Natural killer cell (primary cell): Measurements from ENCODE around the gene RNU6-8. TPM values are rescaled to one million over a fixed set of nuclear protein-coding genes. Genes with fewer than 3 reads are reported as not detected.

Experiments
- ATAC-seq, 3 donors: fragments of 150-1000 bp in 2 of 3; fragments of 200-7000 bp in 1 of 3; cut with Tn5 transposase; 1 replicate in 1 of 3; 2 replicates in 2 of 3; pipeline ENCODE4 v1.10.0; 2021; ENCODE audit warnings: mild to moderate bottlenecking in 2 of 3, moderate library complexity in 2 of 3
- DNase-seq, 2 donors: peaks; one replicate each; pipeline versions ENCODE4 v3.0.0 to v3.0.0-alpha.2; 2013 to 2021; ENCODE audit warnings: mixed read lengths in 1 of 2
- H3K27ac ChIP-seq: one replicate; pipeline ENCODE4 v1.5.1; 2013; ENCODE audit warnings: mild to moderate bottlenecking, low read length
- H3K27me3 ChIP-seq: one replicate; pipeline ENCODE4 v1.6.1; 2013; ENCODE audit warnings: low read length; ENCODE audit not compliant: control insufficient read depth, insufficient read depth
- H3K36me3 ChIP-seq: one replicate; pipeline ENCODE4 v1.6.1; 2013; ENCODE audit warnings: low read length; ENCODE audit not compliant: control insufficient read depth, insufficient read depth
- H3K4me1 ChIP-seq: one replicate; pipeline ENCODE4 v1.6.1; 2013; ENCODE audit warnings: low read length; ENCODE audit not compliant: control insufficient read depth, insufficient read depth
- H3K4me3 ChIP-seq: one replicate; pipeline ENCODE4 v1.5.1; 2013; ENCODE audit warnings: low read length
- H3K9me3 ChIP-seq: one replicate; pipeline ENCODE4 v1.6.1; 2013; ENCODE audit warnings: low read length; ENCODE audit not compliant: control insufficient read depth, insufficient read depth
- H3K27ac Mint-ChIP-seq, 2 donors: one replicate each; pipeline ENCODE4 v1.8.0; 2022; ENCODE audit warnings: mild to moderate bottlenecking in 2 of 2, mixed read lengths in 2 of 2, moderate library complexity in 1 of 2
- H3K27me3 Mint-ChIP-seq, 2 donors: one replicate each; pipeline ENCODE4 v1.8.0; 2022; ENCODE audit warnings: low read depth in 2 of 2, mixed read lengths in 2 of 2
- H3K36me3 Mint-ChIP-seq: one replicate; pipeline ENCODE4 v1.8.0; 2022; ENCODE audit warnings: mixed read lengths
- H3K4me1 Mint-ChIP-seq, 2 donors: one replicate each; pipeline ENCODE4 v1.8.0; 2022; ENCODE audit warnings: mixed read lengths in 2 of 2
- H3K4me3 Mint-ChIP-seq: one replicate; pipeline ENCODE4 v1.8.0; 2022; ENCODE audit warnings: mild to moderate bottlenecking, moderate library complexity, mixed read lengths
- H3K9me3 Mint-ChIP-seq, 2 donors: one replicate each; pipeline ENCODE4 v1.8.0; 2022; ENCODE audit warnings: mixed read lengths in 2 of 2
- CTCF ChIP-seq: fragments of 200-600 bp; IDR thresholded peaks from one replicate; pipeline ENCODE4 v1.8.0; 2022; ENCODE audit warnings: antibody characterized with exemption
- WGBS: methylation state at CpG from one replicate; pipeline ENCODE4 v1.1.7; 2013; ENCODE audit warnings: missing lambda C conversion rate; ENCODE audit not compliant: insufficient coverage; 5-methylcytosine and 5-hydroxymethylcytosine counted together
- intact Hi-C: fragments of 100-400 bp; cut with micrococcal nuclease; formaldehyde crosslinking; loops from one replicate; pipeline ENCODE4 v1.14.2; 2022
- total RNA-seq, 4 donors: library from RNA; stranded (reverse); fragments of 120-200 nt in 1 of 4; gene quantifications; one replicate each; pipeline versions ENCODE4 v1.2.3 to v1.2.4, GENCODE V29; 2013 to 2022

Gene RNU6-8
- total RNA-seq, 3 donors from 2014 or later (not counting 1 experiment from before 2014, with no cell fraction given) = not detected

- Mint-ChIP-seq H3K4me3 (no peak overlapping the region), H3K27me3 (peaks cover 9 to 10% of the 10 kb centered on the region in 2 donors), H3K27ac (no peak overlapping the region), H3K9me3 (no peaks in the 10 kb centered on the region), H3K36me3 (no peaks in the 10 kb centered on the region), H3K4me1 (peaks cover 22 to 25% of the 10 kb centered on the region in 2 donors)
- Histone ChIP-seq H3K36me3 (no peaks in the 10 kb centered on the region), H3K4me1 (peaks cover 19% of the 10 kb centered on the region), H3K9me3 (no peaks in the 10 kb centered on the region), H3K4me3 (no peak overlapping the region), H3K27me3 (no peaks in the 10 kb centered on the region), H3K27ac (no peak overlapping the region)
- ATAC-seq (no peak), DNase-seq (no peak)
- 80% methylated on average over 1 of the region's 1 CpG for WGBS
- intact Hi-C loops = no loop called here
- TF ChIP-seq CTCF = no peak
Measured at GRCh38 chr14:32197919-32198318, 5.2 kb downstream of the RNU6-8 start.

- Histone ChIP-seq H3K9me3 (no peaks in the 10 kb centered on the region), H3K4me1 (no peaks in the 10 kb centered on the region), H3K27me3 (peaks cover 2% of the 10 kb centered on the region), H3K36me3 (no peaks in the 10 kb centered on the region), H3K27ac (no peak overlapping the region), H3K4me3 (no peak overlapping the region)
- Mint-ChIP-seq H3K4me3 (no peak overlapping the region), H3K9me3 (no peaks in the 10 kb centered on the region), H3K36me3 (no peaks in the 10 kb centered on the region), H3K27ac (no peak overlapping the region), H3K27me3 (peaks cover 16 to 18% of the 10 kb centered on the region in 2 donors), H3K4me1 (peaks cover 1 to 2% of the 10 kb centered on the region in 2 donors)
- no peak for DNase-seq
- 0% methylated on average over 1 of the region's 1 CpG for WGBS
- intact Hi-C loops = no loop called here
- TF ChIP-seq CTCF = no peak
- no peak for ATAC-seq
Measured at GRCh38 chr14:32195636-32196035, 7.4 kb downstream of the RNU6-8 start.

GRCh38 chr14:32193532-32193931, 9.5 kb downstream of the RNU6-8 start:
- WGBS = 95% methylated on average over 1 of the region's 2 CpGs
- H3K4me3 ChIP-seq = no peak overlapping the region
- peaks cover 2% of the 10 kb centered on the region for H3K27me3 ChIP-seq
- H3K4me1 Mint-ChIP-seq = no peaks in the 10 kb centered on the region
- no peaks in the 10 kb centered on the region for H3K9me3 Mint-ChIP-seq
- no peaks in the 10 kb centered on the region for H3K36me3 Mint-ChIP-seq
- ATAC-seq (no peak), DNase-seq (no peak)
- H3K36me3 ChIP-seq = no peaks in the 10 kb centered on the region
- no peak overlapping the region for H3K4me3 Mint-ChIP-seq
- H3K4me1 ChIP-seq = no peaks in the 10 kb centered on the region
- intact Hi-C loops = no loop called here
- no peaks in the 10 kb centered on the region for H3K9me3 ChIP-seq
- H3K27ac Mint-ChIP-seq = no peak overlapping the region
- peaks cover 14 to 18% of the 10 kb centered on the region in 2 donors for H3K27me3 Mint-ChIP-seq
- TF ChIP-seq CTCF = no peak
- no peak overlapping the region for H3K27ac ChIP-seq

GRCh38 chr14:32192712-32193373, 10.2 kb downstream of the RNU6-8 start:
- Histone ChIP-seq H3K4me3 (no peak overlapping the region), H3K4me1 (no peaks in the 10 kb centered on the region), H3K36me3 (no peaks in the 10 kb centered on the region), H3K27ac (no peak overlapping the region), H3K9me3 (no peaks in the 10 kb centered on the region), H3K27me3 (peaks cover 2% of the 10 kb centered on the region)
- ATAC-seq (no peak), DNase-seq (no peak)
- H3K27ac Mint-ChIP-seq = no peak overlapping the region
- 88% methylated on average over 1 of the region's 2 CpGs for WGBS
- H3K9me3 Mint-ChIP-seq = no peaks in the 10 kb centered on the region
- TF ChIP-seq CTCF = no peak
- H3K36me3 Mint-ChIP-seq = no peaks in the 10 kb centered on the region
- H3K4me1 Mint-ChIP-seq = no peaks in the 10 kb centered on the region
- peaks cover 13 to 18% of the 10 kb centered on the region in 2 donors for H3K27me3 Mint-ChIP-seq
- intact Hi-C loops = no loop called here
- no peak overlapping the region for H3K4me3 Mint-ChIP-seq
